ENCODE data around the gene PKD1L1.

The PKD1L1 gene

DNA sequence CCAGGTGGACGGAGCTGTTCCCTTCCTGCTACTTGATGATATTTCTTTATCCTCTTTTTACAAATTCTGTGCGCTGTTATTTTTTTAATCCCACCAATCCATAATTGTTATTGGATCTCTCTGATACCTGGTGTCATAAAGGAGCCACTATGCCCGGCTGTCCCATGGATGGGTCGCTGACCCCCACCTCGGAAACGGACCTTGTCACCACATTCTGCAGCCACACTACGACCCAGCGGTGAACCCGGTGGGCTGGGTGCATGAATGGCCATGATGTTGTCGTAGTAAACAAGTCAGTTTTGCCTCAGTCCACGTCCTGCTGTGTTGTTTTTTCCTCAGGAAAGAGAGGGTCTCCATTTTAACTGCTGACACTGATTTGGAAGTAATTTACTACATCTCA, 112.2 kb downstream of the PKD1L1 start:
- TF ChIP-seq POLR2A (IDR thresholded peaks at IDR 0.05; ENCODE audit: low read depth, low read length): no peak
- FAIRE-seq: no peak
- DNase-seq (ENCODE audit: insufficient read length, low spot score): no peak

DNA sequence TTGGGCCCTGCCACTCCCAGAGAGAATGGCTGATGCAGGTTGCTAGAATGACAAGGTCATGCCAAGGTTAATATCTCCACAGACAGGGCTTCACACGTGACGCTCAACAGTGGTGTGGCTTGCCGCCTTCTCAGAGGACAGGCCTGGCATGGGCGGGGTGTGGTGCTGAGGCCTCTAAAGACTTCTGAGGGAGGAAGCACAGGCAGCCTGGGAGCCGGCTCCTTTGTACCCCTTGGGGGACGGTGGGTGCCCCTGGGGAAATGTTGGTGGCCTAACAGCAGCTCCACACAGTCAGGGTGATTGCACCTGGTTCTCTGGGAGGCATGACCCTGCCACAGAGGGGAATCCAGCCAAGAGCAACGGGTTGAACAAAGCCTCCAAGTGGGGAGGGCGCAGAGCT, 115.1 kb downstream of the PKD1L1 start:
- FAIRE-seq (no peak), DNase-seq (ENCODE audit: insufficient read length, low spot score) (no peak)
- no peak for TF ChIP-seq POLR2A (IDR thresholded peaks at IDR 0.05; ENCODE audit: low read depth, low read length)

DNA sequence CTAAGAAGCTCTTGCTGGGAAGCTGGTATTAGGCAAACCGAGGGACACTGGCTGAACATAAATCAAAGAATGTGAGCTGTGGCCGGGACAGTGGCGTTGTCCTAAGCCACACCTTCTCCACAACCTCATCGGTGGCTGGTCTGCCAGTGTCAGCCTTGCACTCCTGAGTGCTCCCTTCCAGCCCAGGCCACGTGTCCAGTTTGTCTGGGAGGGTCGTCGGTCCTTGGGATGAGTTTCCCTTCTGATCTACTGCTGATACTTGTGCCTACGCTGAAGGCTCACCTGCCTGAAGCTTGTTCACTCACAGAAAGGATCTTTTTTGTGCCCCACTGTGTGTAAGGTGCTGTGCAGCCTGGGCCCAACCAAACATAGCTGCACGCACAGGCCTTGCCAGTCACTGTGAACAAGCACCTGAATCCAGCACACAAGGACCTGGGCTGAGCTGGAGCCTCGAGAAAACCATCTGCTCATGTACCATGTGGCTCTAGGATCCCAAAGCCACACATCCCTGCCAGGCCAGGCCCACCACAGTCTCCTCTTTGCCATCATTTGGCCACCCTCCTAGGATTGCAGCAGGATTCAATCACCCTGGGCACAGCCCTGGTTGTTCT, 116.1 kb downstream of the PKD1L1 start:
- FAIRE-seq (no peak), DNase-seq (ENCODE audit: insufficient read length, low spot score) (no peak)
- no peak for TF ChIP-seq POLR2A (IDR thresholded peaks at IDR 0.05; ENCODE audit: low read depth, low read length)

DNA sequence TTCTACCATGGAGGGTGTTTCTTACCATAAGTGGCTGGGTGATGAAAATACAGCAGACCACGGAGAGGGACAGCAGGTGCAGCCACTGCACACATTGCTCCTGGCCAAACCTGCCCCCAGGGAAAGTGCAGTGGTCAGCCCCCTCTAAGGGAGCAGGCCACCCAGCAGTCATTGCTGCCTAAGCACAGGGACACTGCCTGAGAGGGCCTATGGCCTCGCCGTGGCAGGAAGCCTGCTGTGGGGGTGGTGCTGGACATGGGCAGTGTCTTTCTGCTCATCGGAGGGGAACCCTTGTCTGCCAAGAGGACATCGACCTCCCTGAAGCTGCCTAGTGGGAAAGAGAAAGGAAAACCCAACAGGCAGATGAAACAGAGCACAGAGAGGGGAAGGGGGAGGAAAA, 118.3 kb downstream of the PKD1L1 start:
- no peak for FAIRE-seq
- no peak for TF ChIP-seq POLR2A (IDR thresholded peaks at IDR 0.05; ENCODE audit: low read depth, low read length)
- no peak for DNase-seq (ENCODE audit: insufficient read length, low spot score)

DNA sequence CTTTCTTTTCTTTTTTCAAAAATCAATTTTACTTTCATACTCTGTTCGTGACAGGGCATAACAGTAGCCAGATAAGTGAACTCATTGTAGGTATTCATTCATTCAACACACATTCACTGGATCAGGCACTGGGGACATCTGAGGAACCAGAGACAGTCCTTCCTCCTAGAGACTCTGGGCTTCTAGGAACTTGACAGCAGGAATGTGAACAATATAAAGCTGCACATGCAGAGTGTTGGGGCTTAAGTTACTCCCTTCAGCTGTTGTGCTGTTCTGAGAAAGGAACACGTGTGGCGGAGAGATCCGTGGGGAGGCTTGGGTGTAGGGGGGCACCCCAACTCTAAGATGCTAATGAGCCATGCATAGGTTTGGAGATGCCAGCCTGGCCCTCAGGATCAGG, 120.4 kb downstream of the PKD1L1 start:
- DNase-seq (ENCODE audit: insufficient read length, low spot score) (no peak), FAIRE-seq (no peak)
- TF ChIP-seq POLR2A (IDR thresholded peaks at IDR 0.05; ENCODE audit: low read depth, low read length): no peak

DNA sequence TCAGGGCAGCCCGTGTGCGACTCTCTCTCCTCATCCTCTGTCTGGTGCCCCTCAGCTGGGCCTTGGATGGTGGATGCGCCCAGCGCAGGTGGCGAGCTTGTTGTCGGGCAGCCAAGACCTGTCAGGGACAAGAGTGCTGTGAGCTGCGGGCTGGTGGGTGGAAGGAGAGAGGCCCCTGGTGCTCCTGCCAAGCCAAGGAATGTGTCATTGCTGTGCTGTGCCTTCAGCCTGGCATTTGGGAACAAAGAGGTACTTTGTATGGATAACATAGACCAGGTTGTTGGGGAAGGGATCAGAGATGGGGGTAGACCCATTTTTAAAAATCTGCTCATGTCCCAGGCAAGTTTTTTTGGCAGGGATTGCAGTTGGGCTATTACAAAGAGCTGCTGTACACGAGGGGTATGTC, 120.9 kb downstream of the PKD1L1 start:
- FAIRE-seq (no peak), DNase-seq (ENCODE audit: insufficient read length, low spot score) (no peak)
- no peak for TF ChIP-seq POLR2A (IDR thresholded peaks at IDR 0.05; ENCODE audit: low read depth, low read length)

DNA sequence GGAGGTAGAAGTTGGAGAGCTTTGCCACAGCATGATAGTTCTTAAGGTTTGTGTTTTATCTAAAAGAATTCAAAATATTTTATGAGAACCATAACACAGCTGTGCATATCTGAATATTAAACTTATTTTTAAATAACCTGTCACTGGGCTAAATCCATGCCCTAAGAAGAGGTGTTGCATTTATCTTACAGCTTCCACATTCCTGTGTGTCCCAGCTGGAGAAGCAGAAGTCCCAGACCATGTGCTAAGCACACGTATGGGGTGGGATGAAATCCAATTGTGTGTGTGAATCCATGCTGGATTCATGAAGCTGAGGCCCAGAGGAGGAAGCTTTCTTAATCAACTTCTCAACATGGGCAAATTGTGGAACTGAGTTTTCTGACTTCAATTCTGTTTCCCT, 121.5 kb downstream of the PKD1L1 start:
- FAIRE-seq (no peak), DNase-seq (ENCODE audit: insufficient read length, low spot score) (no peak)
- no peak for TF ChIP-seq POLR2A (IDR thresholded peaks at IDR 0.05; ENCODE audit: low read depth, low read length)

DNA sequence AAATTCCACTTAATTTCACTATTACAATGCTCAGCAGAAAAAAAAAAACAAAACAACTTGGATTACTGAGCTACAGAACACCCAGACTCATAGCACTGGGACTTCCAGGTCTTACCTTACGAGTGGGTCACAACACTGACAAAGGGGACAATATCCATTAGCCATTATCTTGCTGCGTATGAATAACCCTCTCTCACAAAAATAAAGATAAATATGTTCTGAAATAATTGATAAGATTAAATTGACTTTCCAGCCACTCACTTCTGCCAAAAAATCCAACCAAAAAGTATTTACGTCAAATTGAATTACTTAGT, 128.7 kb downstream of the PKD1L1 start:
- DNase-seq (ENCODE audit: insufficient read length, low spot score): no peak
- no peak for TF ChIP-seq POLR2A (IDR thresholded peaks at IDR 0.05; ENCODE audit: low read depth, low read length)
- no peak for FAIRE-seq

DNA sequence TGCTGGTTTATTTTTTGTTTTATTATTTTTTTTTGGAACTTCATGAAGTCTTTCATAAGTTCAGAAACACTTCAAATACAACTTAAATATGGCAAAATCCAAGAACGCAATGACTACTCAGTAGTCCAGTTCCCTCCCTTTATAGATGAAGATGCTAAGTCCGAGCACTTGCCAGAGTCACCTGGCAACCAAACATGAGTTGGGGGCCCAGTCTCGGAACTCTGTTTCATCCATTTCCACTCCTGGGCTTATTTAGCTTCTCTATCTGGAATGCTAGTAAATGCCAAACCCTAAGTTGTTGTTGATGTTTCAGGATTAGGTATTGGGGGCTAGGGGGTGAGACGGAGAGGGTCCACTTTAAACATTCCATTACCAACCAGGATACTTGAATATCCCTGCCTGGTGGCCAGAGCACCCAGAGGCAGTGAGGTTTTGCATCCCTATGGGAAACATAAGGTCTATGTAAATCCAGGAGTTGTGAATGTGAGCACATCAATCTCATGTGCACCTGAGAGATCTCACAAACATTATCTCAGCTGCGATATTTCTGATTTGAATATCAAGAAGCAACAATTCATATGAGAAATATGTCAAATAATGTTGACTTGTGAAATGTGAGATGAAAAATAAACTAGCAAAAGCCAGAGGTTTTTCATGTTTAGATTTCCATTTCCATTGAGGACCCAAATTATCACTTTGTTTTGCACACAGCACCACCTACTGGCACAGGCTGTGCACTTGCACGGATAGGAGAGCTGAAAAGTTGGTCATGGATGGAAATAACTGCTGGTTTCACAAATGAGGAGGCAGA, 129.3 kb downstream of the PKD1L1 start:
- TF ChIP-seq POLR2A (IDR thresholded peaks at IDR 0.05; ENCODE audit: low read depth, low read length): no peak
- FAIRE-seq (peak; percentile 85), DNase-seq (ENCODE audit: insufficient read length, low spot score) (peak; percentile 70)

DNA sequence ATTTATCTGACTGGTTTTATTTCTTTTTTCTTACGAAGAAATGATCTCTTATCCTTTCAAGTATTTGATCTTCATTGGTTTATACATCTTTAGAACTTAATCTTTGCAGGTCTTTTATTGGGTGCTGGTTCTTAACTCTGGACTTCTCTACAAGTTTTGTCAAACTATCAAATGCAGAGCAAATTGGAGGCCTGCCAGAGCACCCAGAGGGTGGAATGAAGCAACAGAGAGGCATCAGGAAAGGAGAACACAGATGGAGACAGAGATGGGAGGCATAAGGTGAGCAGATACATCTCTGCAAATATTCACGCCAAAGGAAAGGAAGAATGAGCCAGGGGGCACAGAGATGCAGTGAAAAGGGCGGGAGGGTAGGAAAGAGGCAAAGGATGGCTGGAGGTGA, 130.3 kb downstream of the PKD1L1 start:
- TF ChIP-seq POLR2A (IDR thresholded peaks at IDR 0.05; ENCODE audit: low read depth, low read length): no peak
- DNase-seq (ENCODE audit: insufficient read length, low spot score) (no peak), FAIRE-seq (no peak)

DNA sequence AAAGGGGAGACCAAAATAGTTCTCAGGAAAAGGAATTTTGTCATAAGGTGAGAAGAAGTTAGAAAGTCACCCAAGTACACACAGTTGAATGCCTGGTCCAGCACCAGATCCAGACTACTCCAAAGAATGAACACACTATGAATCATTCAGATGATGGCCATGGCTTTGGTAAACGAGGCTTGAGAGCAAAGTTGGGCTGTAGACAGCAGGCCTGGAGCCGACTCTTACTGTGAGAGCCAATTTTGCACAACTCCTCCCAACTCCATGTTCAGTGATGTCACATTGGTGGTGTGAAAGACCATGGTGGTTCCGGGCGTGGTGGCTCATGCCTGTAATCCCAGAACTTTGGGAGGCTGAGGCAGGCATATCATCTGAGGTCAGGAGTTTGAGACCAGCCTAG, 131.6 kb downstream of the PKD1L1 start:
- FAIRE-seq: no peak
- DNase-seq (ENCODE audit: insufficient read length, low spot score): peak; percentile 58
- TF ChIP-seq POLR2A (IDR thresholded peaks at IDR 0.05; ENCODE audit: low read depth, low read length): no peak

DNA sequence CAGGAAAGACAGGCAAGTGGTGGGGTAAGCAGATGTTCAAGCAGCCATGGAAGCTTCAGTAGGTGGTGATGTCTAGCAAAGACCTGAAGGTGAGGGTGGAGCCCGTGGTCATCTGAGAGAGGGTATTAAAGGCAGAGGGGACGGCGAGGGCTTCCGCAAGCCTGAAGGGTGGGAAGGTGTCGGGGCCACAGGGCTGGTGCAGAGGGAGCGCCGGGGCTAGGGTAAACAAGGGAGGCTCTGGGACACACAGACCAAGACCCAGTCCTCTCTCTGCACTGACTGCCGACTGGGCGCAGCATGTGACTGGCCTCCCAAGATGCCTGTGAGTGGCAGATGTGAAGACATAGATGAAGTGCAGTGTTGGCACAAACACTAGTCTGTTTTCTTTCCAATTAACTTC, 132.4 kb downstream of the PKD1L1 start:
- FAIRE-seq (no peak), DNase-seq (ENCODE audit: insufficient read length, low spot score) (no peak)
- TF ChIP-seq POLR2A (IDR thresholded peaks at IDR 0.05; ENCODE audit: low read depth, low read length): no peak

DNA sequence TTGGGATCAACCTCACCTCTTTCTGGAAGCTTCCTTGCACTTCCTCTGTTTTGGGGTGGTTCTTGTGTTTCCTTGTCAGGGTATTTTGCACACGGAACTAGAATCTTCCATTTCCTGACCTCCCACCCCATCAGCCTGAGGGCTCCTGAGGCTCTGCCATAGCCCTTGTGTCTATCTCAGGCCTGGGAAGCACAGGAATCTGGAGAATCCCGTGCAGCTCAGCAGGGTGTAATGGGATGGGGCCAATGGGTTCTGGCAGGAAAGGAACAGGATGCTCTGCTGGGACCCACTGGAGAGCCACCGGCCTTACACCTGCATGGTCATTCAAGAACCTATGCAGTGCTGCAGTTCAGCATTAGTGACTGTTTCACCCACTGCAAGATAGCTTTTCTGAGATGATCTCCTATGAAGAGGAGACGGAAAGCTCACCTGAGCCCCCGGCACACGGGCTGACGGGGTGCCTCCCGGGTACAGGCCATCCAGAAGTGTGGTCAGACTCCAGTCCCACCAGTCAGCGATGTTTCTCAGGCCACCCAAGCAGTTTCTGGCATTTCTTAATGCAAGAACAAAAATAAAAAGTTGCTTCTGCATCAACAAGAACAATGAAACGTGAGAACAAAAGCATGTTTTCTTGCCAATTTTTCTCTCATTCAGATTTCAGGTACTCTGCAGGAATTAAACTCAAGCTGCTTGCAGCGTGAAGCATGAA, 133.2 kb downstream of the PKD1L1 start:
- DNase-seq (ENCODE audit: insufficient read length, low spot score): no peak
- no peak for TF ChIP-seq POLR2A (IDR thresholded peaks at IDR 0.05; ENCODE audit: low read depth, low read length)
- FAIRE-seq: no peak

DNA sequence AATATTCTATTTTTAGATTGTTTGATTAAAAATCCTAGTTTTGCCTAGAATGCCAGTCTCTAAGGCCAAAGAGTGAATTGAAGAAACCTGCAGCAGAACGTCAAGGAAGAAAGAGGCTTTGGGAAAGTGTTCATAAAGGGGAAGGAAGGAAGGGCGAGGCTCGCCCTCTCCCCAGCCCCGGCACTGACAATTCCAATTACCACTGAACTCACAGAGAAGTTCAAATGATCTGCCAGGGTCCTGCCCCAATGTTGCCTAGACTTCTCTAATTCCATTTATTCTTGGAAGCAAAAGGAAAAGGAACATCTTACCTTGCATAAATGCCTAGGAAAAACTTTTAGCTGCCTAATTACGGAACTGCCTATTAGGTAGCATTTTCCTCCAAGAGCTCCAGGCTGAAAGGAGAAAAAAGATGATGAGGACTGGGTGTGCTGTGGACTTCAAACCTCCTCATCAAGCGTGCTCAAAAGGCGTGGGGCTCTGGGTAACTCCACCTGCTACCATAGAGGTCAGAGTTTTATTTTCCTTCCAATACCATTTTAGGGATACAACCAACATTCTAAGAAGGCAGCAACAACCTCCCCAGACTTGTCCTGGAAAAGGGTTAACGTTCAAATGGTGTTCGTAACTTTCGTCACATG, 134.5 kb downstream of the PKD1L1 start:
- DNase-seq (ENCODE audit: insufficient read length, low spot score) (no peak), FAIRE-seq (no peak)
- TF ChIP-seq POLR2A (IDR thresholded peaks at IDR 0.05; ENCODE audit: low read depth, low read length): no peak

All from H54 (cell line).